Dermis blood vessel endothelial cell (primary cell): ENCODE measurements around the gene RNF115. TPM values are rescaled to one million over a fixed set of nuclear protein-coding genes. Genes with fewer than 3 reads are reported as not detected.
"Not testable (repeated sequence)": the region's sequence is repeated elsewhere in the genome, so short reads cannot be mapped to it uniquely, and the experiment has no call there.

Experiments used
- DNase-seq: peaks from one replicate; pipeline ENCODE4 v3.0.0; 2010
- total RNA-seq: library from RNA; depleted of rRNA; stranded (reverse); fragments of >200 nt; gene quantifications from 2 replicates; pipeline ENCODE4 v1.2.3, GENCODE V29; 2014

RNF115 gene
- total RNA-seq, 1 donor from 2014 or later, result 15.3 TPM

GRCh38 chr1:145826030-145826429, 2.1 kb upstream of the RNF115 start:
- peak; percentile 26 for DNase-seq

- peak; percentile 17 for DNase-seq
Measured at GRCh38 chr1:145824499-145824842, 576 bp upstream of the RNF115 start.

- not testable (repeated sequence) for DNase-seq
Measured at GRCh38 chr1:145822779-145823331, 1.0 kb downstream of the RNF115 start.

GRCh38 chr1:145818095-145818494, 5.8 kb downstream of the RNF115 start:
- not testable (repeated sequence) for DNase-seq

GRCh38 chr1:145812977-145813810, 10.7 kb downstream of the RNF115 start:
- DNase-seq, result not testable (repeated sequence)

- DNase-seq, result no peak
Measured at GRCh38 chr1:145806844-145807243, 17.1 kb downstream of the RNF115 start.

GRCh38 chr1:145806408-145806807, 17.5 kb downstream of the RNF115 start:
- no peak for DNase-seq

- DNase-seq, result no peak
Measured at GRCh38 chr1:145805057-145805456, 18.8 kb downstream of the RNF115 start.

GRCh38 chr1:145804235-145805045, 19.5 kb downstream of the RNF115 start:
- no peak for DNase-seq

GRCh38 chr1:145799806-145800205, 24.1 kb downstream of the RNF115 start:
- no peak for DNase-seq

GRCh38 chr1:145796753-145797152, 27.1 kb downstream of the RNF115 start:
- no peak for DNase-seq

- no peak for DNase-seq
Measured at GRCh38 chr1:145795257-145795881, 28.5 kb downstream of the RNF115 start.

GRCh38 chr1:145792484-145792883, 31.4 kb downstream of the RNF115 start:
- DNase-seq, result no peak

- not testable (repeated sequence) for DNase-seq
Measured at GRCh38 chr1:145791860-145792259, 32.0 kb downstream of the RNF115 start.

- DNase-seq, result no peak
Measured at GRCh38 chr1:145788580-145788979, 35.3 kb downstream of the RNF115 start.

GRCh38 chr1:145786271-145786670, 37.6 kb downstream of the RNF115 start:
- DNase-seq, result no peak

GRCh38 chr1:145785547-145785946, 38.3 kb downstream of the RNF115 start:
- peak; percentile 59 for DNase-seq

GRCh38 chr1:145784409-145784808, 39.5 kb downstream of the RNF115 start:
- DNase-seq, result peak; percentile 35

GRCh38 chr1:145782272-145783099, 41.4 kb downstream of the RNF115 start:
- peak; percentile 90 for DNase-seq

- DNase-seq, result no peak
Measured at GRCh38 chr1:145778146-145778540, 45.8 kb downstream of the RNF115 start.

- no peak for DNase-seq
Measured at GRCh38 chr1:145777357-145778145, 46.3 kb downstream of the RNF115 start.
